SK-N-MC (cell line): ENCODE measurements around the gene GATA6.

Experiments
- DNase-seq: peaks from one replicate; pipeline ENCODE4 v3.0.0-alpha.2; 2011; ENCODE audit warnings: low read depth, low spot score
- H3K27ac ChIP-seq: fragments of 200-600 bp; sonication (generic); 2 replicates; pipeline ENCODE4 v1.5.1; 2016; ENCODE audit warnings: mixed run types
- H3K36me3 ChIP-seq: fragments of 200-600 bp; sonication (generic); 2 replicates; pipeline ENCODE4 v1.6.1; 2017; ENCODE audit warnings: antibody characterized with exemption, low read length, mixed read lengths; ENCODE audit not compliant: insufficient read depth
- H3K4me3 ChIP-seq: fragments of 200-600 bp; sonication (generic); 2 replicates; pipeline ENCODE4 v1.5.1; 2016
- H3K9ac ChIP-seq: fragments of 200-600 bp; sonication (generic); 2 replicates; pipeline ENCODE4 v1.8.0; 2017; ENCODE audit warnings: mixed run types, mixed read lengths; ENCODE audit not compliant: insufficient read length
- H3K9me3 ChIP-seq: fragments of 200-600 bp; sonication (generic); 2 replicates; pipeline ENCODE4 v1.6.1; 2017; ENCODE audit warnings: low read depth, mild to moderate bottlenecking, antibody characterized with exemption, low read length, moderate library complexity, mixed read lengths
- EZH2 ChIP-seq: fragments of 200-600 bp; sonication (generic); IDR thresholded peaks from one replicate; pipeline ENCODE4 v1.6.1; 2017; ENCODE audit warnings: antibody characterized with exemption
- FOXP2 ChIP-seq: optimal IDR thresholded peaks from 2 replicates; pipeline ENCODE3; 2011; ENCODE audit warnings: mild to moderate bottlenecking, moderate library complexity; ENCODE audit not compliant: insufficient read depth; ENCODE audit errors: extremely low read length, control extremely low read depth
- POLR2AphosphoS5 ChIP-seq: IDR thresholded peaks from 2 replicates; pipeline ENCODE4 v1.6.1; 2012; ENCODE audit warnings: mild to moderate bottlenecking, low read depth, low read length, borderline replicate concordance

Gene GATA6

GRCh38 chr18:22174341-22175145, 5.2 kb downstream of the GATA6 start:
- Histone ChIP-seq H3K36me3 (no peaks in the 10 kb centered on the region), H3K9me3 (no peaks in the 10 kb centered on the region), H3K4me3 (no peak overlapping the region), H3K27ac (no peak overlapping the region), H3K9ac (no peak overlapping the region)
- TF ChIP-seq POLR2AphosphoS5, result no peak
- TF ChIP-seq FOXP2, result no peak
- TF ChIP-seq EZH2, result no peak
- DNase-seq, result no peak

- H3K9me3 ChIP-seq, result no peaks in the 10 kb centered on the region
- no peaks in the 10 kb centered on the region for H3K36me3 ChIP-seq
- no peak overlapping the region for H3K27ac ChIP-seq
- no peak overlapping the region for H3K9ac ChIP-seq
- H3K4me3 ChIP-seq, result no peak overlapping the region
- no peak for DNase-seq
- TF ChIP-seq EZH2, result no peak
- no peak for TF ChIP-seq FOXP2
- no peak for TF ChIP-seq POLR2AphosphoS5
Measured at GRCh38 chr18:22175346-22175745, 6.0 kb downstream of the GATA6 start.

GRCh38 chr18:22176420-22177326, 7.3 kb downstream of the GATA6 start:
- peak; percentile 68 for TF ChIP-seq EZH2
- no peak for TF ChIP-seq POLR2AphosphoS5
- no peak overlapping the region for H3K27ac ChIP-seq
- H3K9me3 ChIP-seq, result no peaks in the 10 kb centered on the region
- H3K4me3 ChIP-seq, result no peak overlapping the region
- no peak for DNase-seq
- no peak overlapping the region for H3K9ac ChIP-seq
- no peaks in the 10 kb centered on the region for H3K36me3 ChIP-seq

GRCh38 chr18:22177327-22177871, 8.0 kb downstream of the GATA6 start:
- H3K27ac ChIP-seq, result no peak overlapping the region
- H3K4me3 ChIP-seq, result no peak overlapping the region
- H3K9ac ChIP-seq, result no peak overlapping the region
- TF ChIP-seq POLR2AphosphoS5 (no peak), FOXP2 (no peak), EZH2 (no peak)
- DNase-seq, result no peak
- no peaks in the 10 kb centered on the region for H3K36me3 ChIP-seq
- H3K9me3 ChIP-seq, result no peaks in the 10 kb centered on the region

DNA sequence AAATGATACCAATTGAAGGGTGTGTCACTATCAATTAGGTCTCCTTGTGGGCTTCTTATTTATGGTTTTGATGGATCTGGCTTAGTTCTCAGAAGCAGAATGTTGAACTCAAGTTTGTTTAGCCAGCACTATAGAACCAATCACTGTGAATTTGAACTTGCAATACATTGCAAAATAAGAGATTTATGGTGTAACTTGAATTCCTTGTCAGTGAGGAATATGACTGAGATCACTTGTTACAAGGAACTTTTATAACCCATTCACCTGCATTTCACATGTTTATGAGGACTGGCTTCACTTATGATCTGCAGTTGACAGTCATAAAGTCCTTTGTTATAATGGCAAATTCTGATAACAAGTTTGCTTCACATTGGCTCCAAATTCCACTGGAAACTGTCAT, 9.8 kb downstream of the GATA6 start:
- H3K9me3 ChIP-seq, result no peaks in the 10 kb centered on the region
- H3K9ac ChIP-seq, result no peak overlapping the region
- H3K36me3 ChIP-seq, result no peaks in the 10 kb centered on the region
- H3K27ac ChIP-seq, result no peak overlapping the region
- TF ChIP-seq POLR2AphosphoS5 (no peak), FOXP2 (no peak), EZH2 (no peak)
- DNase-seq, result no peak
- H3K4me3 ChIP-seq, result no peak overlapping the region

DNA sequence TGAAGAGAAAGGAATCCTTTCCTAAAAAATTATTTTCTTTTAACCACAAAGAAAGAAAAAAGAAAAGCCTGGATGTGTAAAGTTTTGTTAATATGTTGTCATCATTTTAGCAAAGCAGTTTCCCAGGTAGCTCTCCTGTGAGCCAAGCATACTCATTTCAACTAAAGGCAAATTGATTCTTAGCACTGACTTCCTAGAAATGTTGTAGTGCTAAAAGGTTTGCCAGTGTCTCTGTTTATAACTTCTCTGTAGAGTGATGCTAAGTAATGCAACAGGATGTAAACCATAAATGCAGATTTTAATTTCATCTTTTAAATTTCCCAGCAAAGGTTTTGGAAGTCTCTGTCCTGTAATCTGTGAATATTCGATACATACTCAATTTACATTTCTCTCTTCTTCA, 10.2 kb downstream of the GATA6 start:
- Histone ChIP-seq H3K4me3 (no peak overlapping the region), H3K36me3 (no peaks in the 10 kb centered on the region), H3K9me3 (no peaks in the 10 kb centered on the region), H3K27ac (no peak overlapping the region), H3K9ac (no peak overlapping the region)
- DNase-seq, result no peak
- no peak for TF ChIP-seq FOXP2
- no peak for TF ChIP-seq POLR2AphosphoS5
- TF ChIP-seq EZH2, result no peak

DNA sequence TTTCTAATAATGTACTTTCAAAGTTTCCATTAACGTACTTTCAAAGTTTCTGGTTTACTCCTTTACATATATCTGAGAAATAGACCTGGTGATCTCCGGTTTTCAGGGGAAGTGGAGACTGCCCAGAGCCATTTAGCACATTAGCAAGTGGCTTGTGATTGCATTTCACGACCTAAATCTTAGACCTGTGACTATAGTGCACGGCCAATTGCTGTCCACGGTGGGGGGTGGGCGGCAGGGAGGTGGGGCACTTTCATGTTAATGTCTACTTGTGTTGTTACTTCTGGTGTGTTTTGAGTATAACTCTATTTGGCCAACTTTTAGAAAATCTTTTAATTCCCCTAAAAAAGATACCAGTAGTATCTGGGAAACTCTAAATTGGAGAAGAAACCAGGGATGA, 11.3 kb downstream of the GATA6 start:
- no peak for TF ChIP-seq EZH2
- TF ChIP-seq FOXP2, result no peak
- no peak for TF ChIP-seq POLR2AphosphoS5
- H3K27ac ChIP-seq, result no peak overlapping the region
- no peak overlapping the region for H3K4me3 ChIP-seq
- H3K9ac ChIP-seq, result no peak overlapping the region
- no peak for DNase-seq
- no peaks in the 10 kb centered on the region for H3K36me3 ChIP-seq
- no peaks in the 10 kb centered on the region for H3K9me3 ChIP-seq
